Testis (tissue), 2 donors: ENCODE data around the gene SMG1.
"Not testable (repeated sequence)": the region's sequence is repeated elsewhere in the genome, so short reads cannot be mapped to it uniquely, and the experiment has no call there.

ENCODE experiments used
- POLR2A ChIP-seq: fragments of 450-650 bp; IDR thresholded peaks from one replicate; pipeline ENCODE4 v1.6.1; 2017; ENCODE audit warnings: antibody characterized with exemption, mild to moderate bottlenecking, moderate library complexity
- TF ChIP-seq, protein P1 (sequence below), 3 experiments: fragments of 450-650 bp in 2 of 3; fragments of 200-600 bp in 1 of 3; sonication (generic) in 1 of 3; IDR thresholded peaks; one replicate each; pipeline ENCODE4 v1.5.1; 2016 to 2019; ENCODE audit warnings: antibody characterized with exemption in 3 of 3, mild to moderate bottlenecking in 2 of 3, moderate library complexity in 1 of 3

DNA sequence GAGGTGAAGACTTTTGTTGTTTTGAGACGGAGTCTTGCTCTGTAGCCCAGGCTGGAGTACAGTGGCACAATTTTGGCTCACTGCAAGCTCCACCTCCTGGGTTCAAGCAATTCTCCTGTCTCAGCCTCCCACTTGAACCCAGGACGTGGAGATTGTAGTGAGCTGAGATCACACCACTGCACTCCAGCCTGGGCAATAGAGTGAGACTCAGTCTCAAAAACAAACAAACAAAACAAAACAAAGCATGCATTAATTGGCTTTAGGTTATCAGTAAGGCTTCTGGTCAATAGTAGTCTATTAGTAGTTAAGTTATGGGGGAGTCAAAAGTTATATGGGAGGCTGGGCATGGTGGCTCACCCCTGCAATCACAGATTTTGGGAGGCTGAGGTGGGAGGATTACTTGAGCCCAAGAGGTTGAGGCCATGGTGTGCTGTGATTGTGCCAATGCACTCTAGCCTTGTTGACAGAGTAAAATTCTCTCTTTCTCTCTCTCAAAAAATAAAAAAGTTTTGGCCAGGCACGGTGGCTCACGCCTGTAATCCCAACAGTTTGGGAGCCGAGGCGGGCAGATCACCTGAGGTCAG, 30.5 kb upstream of the SMG1 start:
- TF ChIP-seq, protein P1, sequence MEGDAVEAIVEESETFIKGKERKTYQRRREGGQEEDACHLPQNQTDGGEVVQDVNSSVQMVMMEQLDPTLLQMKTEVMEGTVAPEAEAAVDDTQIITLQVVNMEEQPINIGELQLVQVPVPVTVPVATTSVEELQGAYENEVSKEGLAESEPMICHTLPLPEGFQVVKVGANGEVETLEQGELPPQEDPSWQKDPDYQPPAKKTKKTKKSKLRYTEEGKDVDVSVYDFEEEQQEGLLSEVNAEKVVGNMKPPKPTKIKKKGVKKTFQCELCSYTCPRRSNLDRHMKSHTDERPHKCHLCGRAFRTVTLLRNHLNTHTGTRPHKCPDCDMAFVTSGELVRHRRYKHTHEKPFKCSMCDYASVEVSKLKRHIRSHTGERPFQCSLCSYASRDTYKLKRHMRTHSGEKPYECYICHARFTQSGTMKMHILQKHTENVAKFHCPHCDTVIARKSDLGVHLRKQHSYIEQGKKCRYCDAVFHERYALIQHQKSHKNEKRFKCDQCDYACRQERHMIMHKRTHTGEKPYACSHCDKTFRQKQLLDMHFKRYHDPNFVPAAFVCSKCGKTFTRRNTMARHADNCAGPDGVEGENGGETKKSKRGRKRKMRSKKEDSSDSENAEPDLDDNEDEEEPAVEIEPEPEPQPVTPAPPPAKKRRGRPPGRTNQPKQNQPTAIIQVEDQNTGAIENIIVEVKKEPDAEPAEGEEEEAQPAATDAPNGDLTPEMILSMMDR (IDR thresholded peaks at IDR 0.05): not testable (repeated sequence)
- not testable (repeated sequence) for TF ChIP-seq POLR2A
